ENCODE results near the gene LMAN2L.

LMAN2L gene

GRCh38 chr2:96760036-96760985 lies 20.4 kb upstream of the LMAN2L start, which contains the start of gene CNNM4:
CNNM4 (plus strand) TSS chr2:96760902; CDS start chr2:96761000, 98 bp downstream.
- peak; percentile 94 to 95 for DNase-seq

- DNase-seq, result no peak
Observed at GRCh38 chr2:96759548-96759947, 19.7 kb upstream of the LMAN2L start.

DNA sequence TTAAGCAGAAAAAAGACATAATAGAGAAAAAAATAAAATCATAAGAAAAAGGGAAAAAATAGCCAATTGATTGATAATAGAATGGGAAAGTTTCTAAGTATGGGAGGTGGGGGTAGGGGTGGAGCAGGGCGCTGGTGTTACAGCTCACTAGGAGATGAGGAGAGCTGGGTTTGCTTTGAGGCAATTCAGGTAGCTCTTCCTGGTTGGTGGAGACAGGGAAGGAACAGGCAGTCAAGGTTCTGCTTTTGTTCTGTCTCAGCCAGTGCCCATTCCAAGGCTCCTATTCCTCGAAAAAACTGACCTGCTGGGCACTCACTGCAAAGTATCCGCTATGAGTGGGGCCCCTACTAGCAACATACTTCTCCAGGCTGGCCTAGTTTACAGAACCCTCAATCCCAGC lies 19.1 kb upstream of the LMAN2L start:
- DNase-seq, result no peak

DNA sequence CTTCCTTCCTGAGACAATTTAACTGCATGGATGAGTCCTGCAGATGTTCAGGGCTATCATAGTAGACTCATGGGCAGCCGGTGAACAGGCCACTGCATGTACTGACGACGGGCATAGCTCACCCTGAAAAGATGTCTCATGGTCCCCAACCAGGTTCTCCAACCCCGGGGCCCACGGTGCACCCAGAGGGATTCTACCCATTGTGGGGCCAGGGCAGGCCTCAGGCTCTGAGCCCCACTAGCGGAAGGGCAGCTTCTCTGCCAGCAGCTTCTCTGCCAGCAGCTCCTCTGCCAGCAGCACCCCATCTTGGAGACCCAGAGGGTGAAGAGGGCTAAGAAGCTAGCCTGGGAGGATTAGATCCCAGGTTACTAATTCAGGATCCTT lies 17.6 kb upstream of the LMAN2L start:
- DNase-seq, result no peak

- DNase-seq, result no peak
Observed at GRCh38 chr2:96756788-96757476, 17.1 kb upstream of the LMAN2L start.

GRCh38 chr2:96754317-96754716 lies 14.5 kb upstream of the LMAN2L start:
- no peak for DNase-seq

- no peak for DNase-seq
Observed at GRCh38 chr2:96753661-96754282, 13.9 kb upstream of the LMAN2L start.

DNA sequence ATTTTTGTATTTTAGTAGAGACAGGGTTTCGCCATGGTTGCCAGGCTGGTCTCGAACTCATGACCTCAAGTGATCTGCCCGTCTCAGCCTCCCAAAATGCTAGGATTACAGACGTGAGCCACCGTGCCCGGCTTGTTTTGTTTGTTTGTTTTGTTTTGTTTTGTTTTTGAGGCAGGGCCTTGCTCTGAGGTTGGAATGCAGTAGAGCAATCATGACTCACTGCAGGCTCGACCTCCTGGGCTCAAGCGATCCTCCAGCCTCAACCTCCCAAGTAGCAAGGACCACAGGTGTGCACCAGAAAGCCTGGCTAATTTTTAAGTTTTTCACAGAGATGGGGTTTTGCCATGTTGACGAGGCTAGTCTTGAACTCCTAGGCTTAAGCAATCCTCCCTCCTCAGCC lies 11.9 kb upstream of the LMAN2L start:
- DNase-seq, result no peak

GRCh38 chr2:96747061-96747617 lies 7.3 kb upstream of the LMAN2L start:
- no peak for DNase-seq

- no peak for DNase-seq
Observed at GRCh38 chr2:96739076-96739632, 710 bp downstream of the LMAN2L start.

DNA sequence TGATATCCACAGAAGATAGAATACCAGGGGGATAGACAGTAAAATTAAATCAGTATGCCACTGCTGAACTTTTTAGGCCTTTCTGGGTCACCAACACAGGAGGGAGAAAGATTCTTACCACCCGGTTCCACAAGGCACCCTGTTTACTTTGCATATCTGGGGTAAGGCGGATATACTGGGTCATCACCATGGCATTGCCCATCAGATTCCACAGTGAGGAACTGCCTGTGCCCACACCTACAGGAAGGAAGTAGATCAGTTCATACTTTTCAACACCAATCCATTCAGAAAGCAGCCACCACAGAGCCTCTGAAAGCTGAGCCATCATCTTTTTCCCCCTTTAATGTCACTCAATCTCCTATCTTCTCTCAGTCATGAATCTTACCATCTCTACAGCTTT lies 2.0 kb downstream of the LMAN2L start:
- no peak for DNase-seq

DNA sequence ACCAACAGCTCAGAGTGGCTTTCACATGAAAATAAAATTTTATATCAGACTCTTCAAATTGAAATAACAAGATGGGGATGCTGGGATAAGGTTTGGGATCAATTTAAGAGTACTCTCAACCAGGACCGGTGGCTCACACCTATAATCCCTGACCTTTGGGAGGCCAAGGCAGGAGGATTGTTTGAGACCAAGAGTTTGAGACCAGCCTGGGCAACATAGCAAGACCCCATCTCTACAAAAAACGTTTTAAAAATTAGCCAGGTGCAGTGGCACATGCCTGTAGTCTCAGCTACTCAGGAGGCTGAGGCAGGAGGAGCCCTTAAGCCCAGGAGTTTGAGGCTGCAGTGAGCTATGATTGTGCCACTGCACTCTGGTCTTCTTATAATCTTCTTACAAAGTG lies 2.6 kb downstream of the LMAN2L start:
- DNase-seq, result no peak

DNA sequence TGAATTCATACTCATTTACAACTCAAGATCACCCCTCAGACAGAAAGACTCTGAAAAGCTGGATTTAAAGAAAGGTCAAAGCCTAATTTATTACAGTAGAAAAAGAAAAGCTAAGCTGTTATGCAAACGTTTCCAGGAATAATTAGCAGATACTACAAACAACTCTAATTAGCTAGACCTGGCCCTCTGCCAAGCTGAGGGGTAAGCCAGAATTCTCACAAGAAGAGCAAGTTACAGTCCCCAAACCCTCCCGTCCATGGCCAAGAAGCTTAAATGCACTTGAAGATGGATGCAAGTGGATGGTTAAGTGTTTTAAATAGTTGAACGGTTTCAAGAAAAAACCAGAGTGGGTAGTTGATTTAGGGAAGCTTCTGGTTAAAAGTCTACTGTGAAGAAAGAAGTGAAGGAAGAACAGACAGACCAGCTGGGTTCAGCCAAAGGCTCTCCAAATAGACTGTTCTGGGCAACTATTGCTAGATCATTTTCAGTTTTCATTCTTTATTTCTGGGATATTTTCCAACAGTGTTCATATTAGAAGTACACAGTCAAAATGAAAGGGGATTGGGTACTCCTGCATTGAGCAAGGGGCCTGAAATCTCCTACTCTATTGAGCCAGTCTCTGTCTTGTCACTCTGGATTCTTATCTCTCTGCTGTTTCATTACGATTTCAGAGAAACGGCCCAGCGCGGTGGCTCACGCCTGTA lies 4.8 kb downstream of the LMAN2L start:
- peak in 1 of 2 experiments; percentile 11 for DNase-seq

- no peak for DNase-seq
Observed at GRCh38 chr2:96733931-96734330, 5.9 kb downstream of the LMAN2L start.

GRCh38 chr2:96730212-96730611 lies 9.7 kb downstream of the LMAN2L start:
- no peak for DNase-seq

DNA sequence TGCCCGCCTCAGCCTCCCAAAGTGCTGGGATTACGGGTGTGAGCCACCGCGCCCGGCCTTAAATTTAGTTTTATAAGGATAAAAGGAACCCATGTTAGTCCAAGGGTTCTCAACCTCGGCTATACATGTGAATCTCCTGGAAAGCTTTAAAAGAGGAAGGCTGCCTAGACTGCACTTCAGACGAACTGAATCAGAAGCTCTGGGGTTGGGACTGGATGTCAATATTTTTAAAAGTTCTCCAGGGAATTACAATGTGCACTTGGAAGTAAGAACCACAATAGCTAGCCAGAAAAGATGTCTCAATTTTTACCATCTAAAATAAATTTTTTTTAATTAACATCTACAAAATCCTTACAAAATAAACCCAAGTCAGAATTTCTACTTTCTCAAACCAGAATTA lies 10.1 kb downstream of the LMAN2L start:
- no peak for DNase-seq

DNA sequence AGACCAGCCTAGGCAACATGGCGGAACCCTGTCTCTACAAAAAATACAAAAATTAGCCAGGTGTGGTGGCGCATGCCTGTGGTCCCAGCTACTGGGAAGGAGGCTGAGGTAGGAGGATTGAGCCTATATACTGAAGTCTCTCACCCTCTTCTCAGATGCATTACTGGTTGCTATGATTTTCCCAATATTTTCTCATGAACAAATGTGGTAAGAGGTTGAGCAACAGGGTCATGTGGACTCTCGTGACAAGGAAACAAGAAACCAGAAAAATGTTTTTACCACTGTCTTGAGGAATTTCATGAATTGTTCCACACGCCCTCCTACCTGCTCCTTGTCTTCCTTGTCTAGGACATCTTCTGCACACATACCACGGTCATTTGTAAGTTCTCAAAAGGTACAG lies 12.4 kb downstream of the LMAN2L start:
- no peak for DNase-seq

GRCh38 chr2:96726131-96726530 lies 13.7 kb downstream of the LMAN2L start:
- DNase-seq, result no peak

GRCh38 chr2:96716388-96716787 lies 23.5 kb downstream of the LMAN2L start:
- no peak for DNase-seq

DNA sequence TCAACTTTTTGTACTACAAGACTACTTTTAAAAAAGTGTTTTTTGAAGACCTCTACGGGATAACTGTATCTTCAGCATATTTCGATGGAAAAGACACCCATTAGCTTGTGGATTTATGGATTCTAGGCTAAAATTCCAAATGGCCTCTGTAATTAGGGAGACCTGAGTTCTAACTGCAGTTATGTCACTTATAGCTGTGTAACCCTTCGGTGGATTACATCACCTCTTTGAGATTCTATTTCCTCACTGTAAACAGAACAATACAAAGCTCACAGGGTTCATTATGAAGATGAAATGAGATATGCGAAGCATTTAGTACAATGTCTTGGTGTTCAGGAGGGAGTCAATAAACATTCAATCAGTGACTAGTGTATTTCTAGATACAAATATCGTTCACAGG lies 24.2 kb downstream of the LMAN2L start:
- no peak for DNase-seq

DNA sequence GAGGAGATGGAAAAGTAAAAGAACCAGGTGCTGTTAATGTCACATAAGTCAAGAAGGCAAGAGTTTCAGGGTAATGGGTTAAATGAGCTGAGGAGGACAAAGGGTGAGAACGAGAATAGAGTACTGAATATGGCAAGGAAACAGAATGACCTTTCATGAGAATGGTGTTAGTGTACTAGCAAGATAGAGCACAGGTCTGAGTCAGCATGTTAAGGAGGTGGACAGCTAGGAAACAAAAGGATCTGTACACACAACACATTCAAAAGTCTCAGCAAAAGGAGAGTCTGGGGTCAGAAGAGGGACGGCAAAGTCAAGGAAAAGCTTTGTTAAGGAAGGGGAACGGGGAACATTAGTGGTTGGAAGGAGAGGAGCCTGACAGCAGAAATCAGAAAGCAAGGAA lies 28.9 kb downstream of the LMAN2L start:
- no peak for DNase-seq

- no peak for DNase-seq
Observed at GRCh38 chr2:96703021-96703751, 36.7 kb downstream of the LMAN2L start.
